NOMO-1 treated with dmso at 0.1 percent for 144 hours (cell line): ENCODE measurements around the gene HOXD4.

Experiments
- DNase-seq: peaks from one replicate; lab custom pipeline; 2025; ENCODE audit not compliant: unreplicated experiment; lab: John Stamatoyannopoulos, UW

The HOXD4 gene

GRCh38 chr2:176139661-176140512, 11.5 kb upstream of the HOXD4 start:
- DNase-seq: no peak

GRCh38 chr2:176140513-176141317, 10.6 kb upstream of the HOXD4 start:
- DNase-seq: peak; percentile 29

- no peak for DNase-seq
Observed at GRCh38 chr2:176142281-176142680, 9.1 kb upstream of the HOXD4 start.

DNA sequence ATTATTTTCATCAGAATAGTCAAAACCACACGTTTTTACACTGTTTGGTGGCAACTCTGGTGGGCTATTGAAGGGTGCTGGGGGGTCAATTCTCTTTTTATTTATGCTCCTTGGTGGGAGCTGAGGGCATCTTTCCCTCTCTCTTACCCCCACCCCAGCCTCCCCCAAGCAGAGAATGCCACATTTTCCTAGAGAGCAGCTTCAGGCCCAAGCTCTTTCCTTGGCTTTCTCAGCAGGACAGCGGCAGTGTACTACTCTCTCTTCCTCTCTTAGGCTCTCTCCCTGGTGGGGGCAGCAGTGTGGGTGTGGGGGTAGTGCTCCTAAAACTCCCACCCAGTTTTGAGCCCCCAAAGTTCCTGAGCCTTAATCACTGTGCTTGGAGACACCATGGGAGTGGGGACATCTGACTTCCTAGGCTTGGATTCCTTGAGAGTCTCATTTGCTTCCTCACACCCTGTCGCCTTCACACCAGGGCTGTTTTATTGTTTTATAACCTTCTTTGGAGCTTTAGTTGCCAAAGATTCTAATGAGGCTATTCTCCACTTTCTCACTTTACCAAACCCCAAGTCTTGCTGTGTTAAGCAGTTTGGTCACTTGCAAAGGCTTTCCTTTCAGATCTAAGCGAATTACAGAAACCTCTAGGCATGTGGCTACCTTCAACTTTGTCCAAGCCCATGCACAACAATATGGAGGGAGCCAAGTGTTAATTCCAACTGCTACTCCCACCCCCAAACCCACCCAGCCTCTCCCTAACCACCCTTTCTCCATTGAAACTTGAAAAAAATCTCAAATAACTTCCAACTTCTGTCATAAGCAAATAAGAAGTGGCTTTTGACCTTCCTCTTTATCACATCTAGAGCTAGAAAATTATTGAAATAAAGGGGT, 6.0 kb upstream of the HOXD4 start:
- DNase-seq: no peak

DNA sequence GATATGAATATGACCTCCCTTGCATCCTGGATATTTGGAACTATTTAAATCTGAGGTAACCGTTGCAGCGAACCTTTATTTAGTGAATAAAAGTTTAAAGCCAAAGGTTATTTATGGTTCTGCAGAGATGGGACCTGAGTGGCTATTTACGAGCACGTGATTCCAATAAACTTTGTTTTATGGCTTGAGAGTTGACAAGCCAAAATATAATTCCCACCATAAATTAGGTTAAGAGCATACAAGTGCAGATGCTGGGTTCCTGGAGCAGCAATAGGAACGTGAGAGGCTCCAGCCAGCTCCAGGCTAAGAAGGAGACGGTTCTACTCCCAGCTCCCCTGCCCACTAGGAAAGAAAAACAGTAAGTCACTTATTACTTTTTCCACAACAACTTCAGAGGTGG, 5.2 kb upstream of the HOXD4 start:
- no peak for DNase-seq

GRCh38 chr2:176146645-176147044, 4.7 kb upstream of the HOXD4 start:
- no peak for DNase-seq

DNA sequence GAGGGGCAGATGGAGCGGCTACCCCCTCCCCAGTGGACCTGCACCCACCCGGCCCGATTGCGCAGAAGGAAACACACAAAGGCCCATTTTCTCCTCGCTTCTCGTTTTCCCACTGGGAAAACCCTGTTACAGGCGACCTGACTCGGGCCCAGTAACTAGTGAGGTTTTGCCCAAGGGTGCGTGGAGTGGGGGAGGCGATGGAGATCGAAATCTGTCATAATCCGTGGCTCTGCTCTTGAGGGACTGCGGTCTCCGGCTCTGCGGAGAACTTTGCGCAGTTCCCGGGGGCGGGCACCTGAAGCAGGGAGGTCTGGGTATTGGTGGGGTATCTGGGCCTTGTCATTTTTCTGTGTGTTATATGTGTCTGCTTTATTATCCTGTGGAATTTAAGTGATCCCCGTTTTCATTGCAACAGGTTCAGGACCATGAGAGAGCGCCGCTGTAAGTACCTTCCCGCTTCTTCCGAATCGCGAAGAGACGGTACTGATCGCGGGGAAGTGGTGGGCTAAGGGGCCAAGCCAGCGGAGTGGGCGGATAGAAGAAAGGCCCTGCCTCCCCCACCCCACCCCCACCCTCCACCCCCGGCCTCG, 4.0 kb upstream of the HOXD4 start:
- DNase-seq: no peak

DNA sequence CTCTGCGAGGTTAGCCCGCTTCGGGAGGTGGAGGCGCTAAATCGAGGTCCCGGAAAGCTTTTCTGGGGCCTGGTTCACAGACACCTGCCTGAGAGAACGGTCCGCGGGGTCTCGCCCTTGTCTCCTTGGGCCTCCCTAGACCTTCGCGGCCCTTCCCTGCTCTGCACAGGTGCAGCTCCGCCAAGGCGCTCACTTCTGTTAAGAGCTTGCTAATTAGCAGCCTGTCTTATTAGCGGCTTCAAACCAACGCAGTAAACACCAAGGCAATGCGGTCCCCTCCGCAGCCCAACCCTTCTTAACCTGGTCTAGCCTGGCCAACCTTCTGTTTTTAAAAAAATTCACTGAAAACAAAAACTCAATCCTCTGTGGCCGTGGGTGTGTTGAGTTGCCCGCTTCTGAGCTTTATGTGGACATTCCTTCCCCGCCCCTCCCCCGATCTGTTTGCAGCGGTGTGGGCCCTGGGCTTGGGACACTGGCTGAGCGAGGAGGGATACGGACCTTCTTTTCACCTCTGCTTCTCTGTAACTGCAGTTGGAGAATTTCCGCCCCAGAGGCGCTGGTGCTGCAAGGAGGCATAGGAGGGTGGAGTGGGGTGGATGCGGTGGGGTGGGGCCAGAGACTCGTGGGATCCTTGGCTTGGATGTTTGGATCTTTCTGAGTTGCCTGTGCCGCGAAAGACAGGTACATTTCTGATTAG, 3.4 kb upstream of the HOXD4 start:
- no peak for DNase-seq

DNA sequence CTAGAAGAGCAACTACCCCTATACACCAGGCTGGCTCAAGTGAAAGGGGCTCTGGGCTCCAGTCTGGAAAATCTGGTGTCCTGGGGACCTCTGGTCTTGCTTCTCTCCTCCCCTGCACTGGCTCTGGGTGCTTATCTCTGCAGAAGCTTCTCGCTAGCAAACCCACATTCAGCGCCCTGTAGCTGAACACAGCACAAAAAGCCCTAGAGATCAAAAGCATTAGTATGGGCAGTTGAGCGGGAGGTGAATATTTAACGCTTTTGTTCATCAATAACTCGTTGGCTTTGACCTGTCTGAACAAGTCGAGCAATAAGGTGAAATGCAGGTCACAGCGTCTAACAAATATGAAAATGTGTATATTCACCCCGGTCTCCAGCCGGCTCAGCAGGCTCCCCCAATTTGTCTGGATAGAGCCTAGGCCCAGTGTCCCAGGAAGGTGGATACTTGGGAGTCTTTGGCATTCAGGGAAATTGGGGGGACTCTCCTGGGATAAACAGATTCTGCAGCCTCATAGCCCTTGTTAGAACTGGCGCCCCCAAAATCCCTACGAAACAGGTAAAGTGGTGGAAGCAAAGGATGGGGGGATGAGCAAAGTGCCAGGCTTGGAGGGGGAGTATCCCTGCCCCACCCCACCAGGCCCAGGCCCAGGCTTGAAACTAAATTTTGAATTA, 2.5 kb upstream of the HOXD4 start:
- DNase-seq: no peak

- DNase-seq: no peak
Observed at GRCh38 chr2:176149481-176149938, 1.8 kb upstream of the HOXD4 start.

DNA sequence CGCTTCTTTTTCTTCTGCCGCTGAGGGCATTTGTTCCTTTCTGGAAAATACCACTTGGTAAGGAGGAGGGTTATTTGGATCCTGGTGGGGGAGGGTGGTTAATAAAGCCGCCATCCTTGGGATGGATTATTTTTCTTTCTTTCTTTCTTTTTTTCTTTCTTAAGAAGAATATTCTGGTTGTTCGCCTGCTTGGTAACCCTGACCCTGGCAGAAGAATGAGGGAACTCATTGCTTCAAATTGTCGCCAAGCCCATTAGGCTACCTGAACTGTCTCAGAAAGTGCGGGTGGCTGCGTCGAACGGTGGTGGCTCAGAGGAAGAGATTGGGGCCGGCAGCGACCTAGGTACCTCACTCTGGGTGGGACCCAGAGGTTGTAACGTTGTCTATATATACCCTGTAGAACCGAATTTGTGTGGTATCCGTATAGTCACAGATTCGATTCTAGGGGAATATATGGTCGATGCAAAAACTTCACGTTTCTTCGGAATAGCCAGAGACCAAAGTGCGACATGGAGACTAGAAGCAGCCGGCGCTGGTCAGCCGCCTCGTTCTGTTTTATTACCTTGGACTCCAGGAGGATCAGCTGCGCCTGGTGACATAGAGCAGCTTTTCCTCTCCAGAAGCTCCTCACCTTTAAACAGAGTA, 1.3 kb upstream of the HOXD4 start:
- DNase-seq: no peak

GRCh38 chr2:176150584-176151441, 537 bp upstream of the HOXD4 start:
- no peak for DNase-seq

DNA sequence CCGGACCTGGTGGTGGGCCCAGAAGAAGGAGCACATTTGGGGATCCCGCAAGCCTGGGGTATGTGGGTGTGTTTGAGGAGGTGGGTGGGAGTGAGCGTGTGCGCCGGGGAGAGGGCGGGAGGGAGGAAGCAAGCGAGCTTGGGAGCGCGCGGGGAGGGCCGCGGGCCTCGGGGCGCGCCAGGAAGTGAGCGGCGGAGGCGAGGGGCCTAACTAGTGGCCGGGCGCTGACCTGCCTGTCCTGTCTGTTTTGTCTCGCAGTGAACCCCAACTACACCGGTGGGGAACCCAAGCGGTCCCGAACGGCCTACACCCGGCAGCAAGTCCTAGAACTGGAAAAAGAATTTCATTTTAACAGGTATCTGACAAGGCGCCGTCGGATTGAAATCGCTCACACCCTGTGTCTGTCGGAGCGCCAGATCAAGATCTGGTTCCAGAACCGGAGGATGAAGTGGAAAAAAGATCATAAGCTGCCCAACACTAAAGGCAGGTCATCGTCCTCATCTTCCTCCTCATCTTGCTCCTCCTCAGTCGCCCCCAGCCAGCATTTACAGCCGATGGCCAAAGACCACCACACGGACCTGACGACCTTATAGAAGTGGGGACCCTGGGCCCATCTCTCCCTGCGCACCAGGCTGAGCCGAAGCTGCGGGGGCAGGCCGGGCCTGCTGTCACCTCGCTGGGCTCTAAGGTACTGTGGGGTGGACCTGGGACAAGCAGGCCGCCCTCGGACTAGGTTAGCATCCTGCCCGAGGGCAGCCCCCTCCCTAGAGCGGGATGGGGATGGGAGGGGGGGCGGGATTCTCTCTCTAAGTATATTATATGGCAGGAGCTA, 1.2 kb downstream of the HOXD4 start:
- no peak for DNase-seq

GRCh38 chr2:176154576-176155252, 3.4 kb downstream of the HOXD4 start:
- no peak for DNase-seq

- DNase-seq: no peak
Observed at GRCh38 chr2:176155356-176156044, 4.2 kb downstream of the HOXD4 start.

DNA sequence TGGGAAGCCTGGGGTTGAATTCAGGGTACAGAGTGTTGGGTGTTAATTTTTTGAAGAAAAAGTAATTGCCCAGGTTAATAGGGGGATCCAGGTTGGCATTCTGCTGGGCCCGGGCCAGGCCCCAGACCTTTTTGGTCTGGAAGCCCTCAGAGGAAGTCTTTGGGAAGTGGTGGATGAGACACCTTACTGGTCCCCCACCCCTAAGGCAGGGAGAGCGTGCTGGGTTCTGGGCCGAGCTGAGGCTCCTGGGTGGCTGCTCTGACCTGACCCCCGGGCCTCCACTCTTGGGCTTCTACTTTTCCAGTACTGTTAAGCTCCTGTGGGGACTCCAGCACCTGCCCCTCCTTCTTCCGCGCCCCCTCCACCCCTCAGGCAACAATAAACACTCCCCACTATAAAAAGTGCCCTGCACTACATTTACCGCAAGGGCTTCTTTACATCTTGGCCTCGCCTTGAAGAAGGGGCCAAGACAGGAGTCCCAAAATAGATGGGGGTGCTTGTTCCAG, 5.0 kb downstream of the HOXD4 start:
- no peak for DNase-seq
